ENCODE measurements around the gene PKN3. TPM values are rescaled to one million over a fixed set of nuclear protein-coding genes. Genes with fewer than 3 reads are reported as not detected.
A peak's percentile ranks its signal among the peaks of the same experiment; 100 is the strongest.

Gene PKN3
- total RNA-seq, 2 experiments from 2014 or later: 8.2 to 9.1 TPM

GRCh38 chr9:128742401-128742800 is 40.1 kb downstream of the PKN3 start:
- DNase-seq: no peak
- H3K4me1 Mint-ChIP-seq: no peaks in the 10 kb centered on the region
- POLR2A ChIA-PET: no interaction called here
- H3K9me3 Mint-ChIP-seq: no peaks in the 10 kb centered on the region
- no peak overlapping the region for H3K4me3 Mint-ChIP-seq
- no peak overlapping the region for H3K27ac Mint-ChIP-seq
- CTCF ChIA-PET: interaction anchor here (1.7 to 2.1 kb wide), 2 partner anchors 18 to 46 kb away, joined by 4 to 5 read pairs; partner anchors contain the start of gene ZDHHC12
- H3K27me3 Mint-ChIP-seq: no peaks in the 10 kb centered on the region
- peaks cover 8% of the 10 kb centered on the region for H3K36me3 Mint-ChIP-seq (ENCODE audit: low read depth)

DNA sequence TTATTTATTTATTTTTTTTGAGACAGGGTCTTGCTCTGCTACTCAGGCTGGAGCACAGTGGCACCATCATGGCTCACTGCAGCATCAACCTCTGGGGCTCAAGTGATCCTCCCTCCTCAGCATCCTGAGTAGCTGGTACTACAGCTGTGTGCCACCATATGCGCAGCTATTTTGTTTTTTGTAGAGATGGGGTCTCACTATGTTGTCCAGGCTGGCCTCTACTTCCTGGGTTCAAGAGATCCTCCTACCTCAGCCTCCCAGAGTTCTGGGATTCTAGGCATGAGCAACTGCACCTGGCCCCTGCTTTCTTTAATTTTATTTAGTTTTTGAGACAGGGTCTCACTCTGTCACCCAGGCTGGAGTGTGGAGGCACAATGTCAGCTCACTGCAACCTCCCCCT is 41.1 kb downstream of the PKN3 start:
- no peak overlapping the region for H3K4me3 Mint-ChIP-seq
- no peaks in the 10 kb centered on the region for H3K9me3 Mint-ChIP-seq
- no peaks in the 10 kb centered on the region for H3K27me3 Mint-ChIP-seq
- H3K36me3 Mint-ChIP-seq (ENCODE audit: low read depth): peaks cover 7% of the 10 kb centered on the region
- CTCF ChIA-PET: interaction anchor here (1.4 to 2.1 kb wide), 2 partner anchors 19 to 41 kb away, joined by 3 to 4 read pairs; partner anchors contain the start of genes PKN3 and ZDHHC12
- no peaks in the 10 kb centered on the region for H3K4me1 Mint-ChIP-seq
- no peak for DNase-seq
- no peak overlapping the region for H3K27ac Mint-ChIP-seq
- POLR2A ChIA-PET: no interaction called here

DNA sequence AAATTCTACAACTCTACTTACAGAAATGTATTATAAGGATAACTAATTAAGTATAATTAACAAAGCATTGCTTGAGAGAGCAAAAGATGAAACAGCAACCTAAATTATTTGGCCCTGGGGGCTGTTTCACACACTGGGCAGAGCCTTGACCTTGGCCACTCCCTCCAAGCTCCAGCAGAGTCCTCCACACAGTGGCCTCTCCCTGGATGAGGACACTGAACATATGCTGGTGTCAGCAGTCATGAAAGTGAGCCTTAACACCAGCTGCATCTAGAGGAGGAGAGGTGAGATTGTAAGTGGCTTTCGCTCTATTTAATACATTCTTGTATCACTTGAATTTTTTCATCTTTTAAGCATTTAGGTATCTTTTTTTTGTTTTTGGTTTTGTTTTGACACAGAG is 44.9 kb downstream of the PKN3 start:
- Mint-ChIP-seq H3K9me3 (no peaks in the 10 kb centered on the region), H3K36me3 (ENCODE audit: low read depth) (no peaks in the 10 kb centered on the region), H3K27ac (peak overlapping the region; percentile 13), H3K4me1 (no peaks in the 10 kb centered on the region), H3K4me3 (no peak overlapping the region), H3K27me3 (no peaks in the 10 kb centered on the region)
- ChIA-PET POLR2A (no interaction called here), CTCF (interaction anchor here (0.6 kb wide), 1 partner anchor 129 kb away, joined by 3 read pairs; no protein-coding TSS in a partner anchor)
- DNase-seq: no peak

- Mint-ChIP-seq H3K9me3 (no peaks in the 10 kb centered on the region), H3K36me3 (ENCODE audit: low read depth) (no peaks in the 10 kb centered on the region), H3K4me1 (no peaks in the 10 kb centered on the region), H3K4me3 (no peak overlapping the region), H3K27ac (no peak overlapping the region), H3K27me3 (no peaks in the 10 kb centered on the region)
- DNase-seq: no peak
- POLR2A ChIA-PET: no interaction called here
- CTCF ChIA-PET: no interaction called here
Measured at GRCh38 chr9:128750926-128751595, 48.8 kb downstream of the PKN3 start.

DNA sequence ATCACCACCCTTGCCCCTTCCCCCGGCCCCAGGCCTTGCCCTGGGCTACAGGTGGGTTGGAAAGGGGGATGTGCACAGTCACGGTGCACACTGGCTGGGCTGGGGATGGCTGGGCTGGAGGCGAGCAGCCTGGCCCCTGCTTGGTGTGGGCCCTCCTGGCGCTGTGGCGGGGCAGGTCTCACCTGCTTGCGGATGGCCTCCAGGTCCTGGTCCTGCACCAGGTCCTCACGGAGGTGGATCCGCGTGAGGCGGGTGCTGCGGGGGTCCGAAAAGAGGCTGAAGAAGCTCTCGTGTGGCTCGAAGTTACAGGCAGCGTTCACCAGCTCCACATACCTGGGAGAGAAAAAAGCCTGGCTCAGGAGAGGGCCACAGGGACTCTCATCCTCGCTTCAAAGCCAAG is 51.3 kb downstream of the PKN3 start:
- no peaks in the 10 kb centered on the region for H3K9me3 Mint-ChIP-seq
- H3K27me3 Mint-ChIP-seq: no peaks in the 10 kb centered on the region
- H3K4me3 Mint-ChIP-seq: no peak overlapping the region
- no peak overlapping the region for H3K27ac Mint-ChIP-seq
- no peaks in the 10 kb centered on the region for H3K4me1 Mint-ChIP-seq
- ChIA-PET CTCF (no interaction called here), POLR2A (no interaction called here)
- no peak for DNase-seq
- no peaks in the 10 kb centered on the region for H3K36me3 Mint-ChIP-seq (ENCODE audit: low read depth)

DNA sequence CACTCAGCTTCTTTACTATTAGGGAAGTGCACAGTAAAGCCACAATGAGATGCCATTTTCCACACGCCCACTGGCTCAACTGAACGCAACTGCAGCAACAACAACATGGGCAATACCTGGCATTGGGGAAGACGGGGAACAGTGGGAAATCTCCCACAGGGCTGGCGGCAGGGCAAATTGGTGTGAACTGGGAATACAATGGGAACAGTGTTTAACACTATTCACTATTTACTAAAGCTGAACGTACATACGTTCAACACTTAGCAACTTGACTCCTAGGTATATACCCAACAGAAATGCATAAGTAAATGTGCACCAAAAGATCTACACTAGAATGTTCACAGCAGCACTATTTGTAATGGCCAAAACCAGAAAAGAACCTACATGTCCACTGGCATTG is 55.3 kb downstream of the PKN3 start:
- no peaks in the 10 kb centered on the region for H3K9me3 Mint-ChIP-seq
- H3K4me1 Mint-ChIP-seq: no peaks in the 10 kb centered on the region
- no peaks in the 10 kb centered on the region for H3K36me3 Mint-ChIP-seq (ENCODE audit: low read depth)
- no peak overlapping the region for H3K27ac Mint-ChIP-seq
- POLR2A ChIA-PET: interaction anchor here (0.7 kb wide), 1 partner anchor 60 kb away, joined by 4 read pairs; no protein-coding TSS in a partner anchor
- DNase-seq: no peak
- CTCF ChIA-PET: interaction anchor here (0.6 to 0.8 kb wide), 2 partner anchors 18 to 68 kb away, joined by 3 to 7 read pairs; no protein-coding TSS in a partner anchor
- no peak overlapping the region for H3K4me3 Mint-ChIP-seq
- no peaks in the 10 kb centered on the region for H3K27me3 Mint-ChIP-seq

GRCh38 chr9:128762671-128763449 is 60.6 kb downstream of the PKN3 start:
- ChIA-PET CTCF (no interaction called here), POLR2A (no interaction called here)
- no peaks in the 10 kb centered on the region for H3K4me1 Mint-ChIP-seq
- H3K27me3 Mint-ChIP-seq: no peaks in the 10 kb centered on the region
- H3K9me3 Mint-ChIP-seq: no peaks in the 10 kb centered on the region
- peak overlapping the region; percentile 52 for H3K27ac Mint-ChIP-seq
- H3K36me3 Mint-ChIP-seq (ENCODE audit: low read depth): no peaks in the 10 kb centered on the region
- no peak overlapping the region for H3K4me3 Mint-ChIP-seq
- DNase-seq: no peak

GRCh38 chr9:128764361-128764760 is 62.1 kb downstream of the PKN3 start:
- no peaks in the 10 kb centered on the region for H3K36me3 Mint-ChIP-seq (ENCODE audit: low read depth)
- POLR2A ChIA-PET: interaction anchor here (0.6 kb wide), 1 partner anchor 529 kb away, joined by 3 read pairs; no protein-coding TSS in a partner anchor
- DNase-seq: no peak
- no peak overlapping the region for H3K27ac Mint-ChIP-seq
- H3K4me1 Mint-ChIP-seq: peaks cover 2% of the 10 kb centered on the region
- no peaks in the 10 kb centered on the region for H3K9me3 Mint-ChIP-seq
- CTCF ChIA-PET: interaction anchor here (0.7 kb wide), 1 partner anchor 978 kb away, joined by 3 read pairs; no protein-coding TSS in a partner anchor
- no peak overlapping the region for H3K4me3 Mint-ChIP-seq
- H3K27me3 Mint-ChIP-seq: no peaks in the 10 kb centered on the region

DNA sequence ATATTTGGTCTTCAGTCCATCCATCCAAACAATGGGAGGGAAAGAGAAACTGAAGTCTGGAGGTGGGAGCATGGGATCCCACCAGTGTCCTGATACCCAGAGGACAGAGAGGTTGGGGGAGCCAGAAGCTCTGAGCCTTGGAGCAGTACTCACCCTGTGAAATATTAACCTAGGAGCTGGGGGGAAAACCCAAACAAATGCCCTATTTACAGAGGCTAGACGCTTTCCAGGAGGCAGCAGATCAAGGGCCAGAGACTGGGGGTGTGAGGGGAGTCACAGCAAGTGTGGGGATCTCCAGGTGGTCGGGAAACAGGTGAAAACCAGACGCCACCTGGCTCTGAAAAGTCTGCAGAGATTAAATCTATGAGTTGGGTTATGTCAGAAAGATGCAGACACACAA is 63.2 kb downstream of the PKN3 start:
- H3K4me1 Mint-ChIP-seq: peaks cover 10% of the 10 kb centered on the region
- ChIA-PET CTCF (interaction anchor here (0.7 kb wide), 1 partner anchor 21 kb away, joined by 3 read pairs; no protein-coding TSS in a partner anchor), POLR2A (interaction anchor here (0.7 kb wide), 1 partner anchor 19 kb away, joined by 3 read pairs; no protein-coding TSS in a partner anchor)
- H3K27ac Mint-ChIP-seq: no peak overlapping the region
- no peak overlapping the region for H3K4me3 Mint-ChIP-seq
- no peak for DNase-seq
- H3K9me3 Mint-ChIP-seq: no peaks in the 10 kb centered on the region
- no peaks in the 10 kb centered on the region for H3K27me3 Mint-ChIP-seq
- peaks cover 2% of the 10 kb centered on the region for H3K36me3 Mint-ChIP-seq (ENCODE audit: low read depth)

GRCh38 chr9:128768606-128769005 is 66.3 kb downstream of the PKN3 start:
- H3K36me3 Mint-ChIP-seq (ENCODE audit: low read depth): peaks cover 2% of the 10 kb centered on the region
- ChIA-PET CTCF (no interaction called here), POLR2A (no interaction called here)
- H3K4me1 Mint-ChIP-seq: peaks cover 21% of the 10 kb centered on the region
- no peak overlapping the region for H3K27ac Mint-ChIP-seq
- H3K4me3 Mint-ChIP-seq: no peak overlapping the region
- H3K27me3 Mint-ChIP-seq: no peaks in the 10 kb centered on the region
- H3K9me3 Mint-ChIP-seq: no peaks in the 10 kb centered on the region
- no peak for DNase-seq

Other genes with a start within 250 kb of the PKN3 start
- gene ODF2, start 246.5 kb upstream of the PKN3 start, total RNA-seq: 10 to 100 TPM; 64.9 to 68.4 TPM
- gene GLE1, start 197.8 kb upstream of the PKN3 start, total RNA-seq: 10 to 100 TPM; 47.3 to 49.6 TPM
- 100 to 1,000 TPM; 338 to 383 TPM for gene SPTAN1, start 149.9 kb upstream of the PKN3 start, total RNA-seq
- 10 to 100 TPM; 60.6 to 68.3 TPM for gene DYNC2I2, start 45.7 kb upstream of the PKN3 start, total RNA-seq
- 100 to 1,000 TPM; 476 to 482 TPM for gene SET, start 13.3 kb upstream of the PKN3 start, total RNA-seq
- gene ZDHHC12, start 21.6 kb downstream of the PKN3 start, total RNA-seq: 10 to 100 TPM; 86.3 to 91.5 TPM
- gene ZER1, start 69.4 kb downstream of the PKN3 start, total RNA-seq: 10 to 100 TPM; 21.3 TPM
- gene TBC1D13, start 84.8 kb downstream of the PKN3 start, total RNA-seq: 10 to 100 TPM; 18.4 to 21.1 TPM
- gene ENDOG, start 116.0 kb downstream of the PKN3 start, total RNA-seq: 10 to 100 TPM; 10.2 to 11.3 TPM
- gene SPOUT1, start 127.3 kb downstream of the PKN3 start, total RNA-seq: 10 to 100 TPM; 60.5 to 75.0 TPM
- gene KYAT1, start 179.4 kb downstream of the PKN3 start, total RNA-seq: 10 to 100 TPM; 15.2 to 17.7 TPM
- 10 to 100 TPM; 42.4 to 48.0 TPM for gene LRRC8A, start 179.6 kb downstream of the PKN3 start, total RNA-seq
- gene PHYHD1, start 218.5 kb downstream of the PKN3 start, total RNA-seq: 1 to 10 TPM; 1.2 to 2.2 TPM
- 1 to 10 TPM; 8.4 to 9.2 TPM for gene DOLK, start 245.1 kb downstream of the PKN3 start, total RNA-seq
- gene NUP188, start 245.2 kb downstream of the PKN3 start, total RNA-seq: 10 to 100 TPM; 87.7 to 87.8 TPM

Data from activated CD4-positive, alpha-beta T cell treated with anti-CD3 and anti-CD28 coated beads, Interleukin-2, amount 10 ng/mL, durations not matched to agents 7 days and 5 days (primary cell).